Activated CD8-positive, alpha-beta memory T cell treated with anti-CD3 and anti-CD28 coated beads for 1 hour (primary cell): Measurements from ENCODE around the gene SNRPA.
"Not testable (repeated sequence)": the region's sequence is repeated elsewhere in the genome, so short reads cannot be mapped to it uniquely, and the experiment has no call there.

ENCODE experiments used
- DNase-seq, 2 donors: peaks; one replicate each; pipeline ENCODE4 v3.0.0-alpha.2; 2020; ENCODE audit warnings: low read depth in 1 of 2; ENCODE audit errors: extremely low read depth in 1 of 2

Gene SNRPA

GRCh38 chr19:40800339-40800996, 49.5 kb downstream of the SNRPA start:
- no peak for DNase-seq

GRCh38 chr19:40800997-40801377, 50.0 kb downstream of the SNRPA start:
- no peak for DNase-seq

GRCh38 chr19:40801426-40802299, 50.7 kb downstream of the SNRPA start:
- no peak for DNase-seq

DNA sequence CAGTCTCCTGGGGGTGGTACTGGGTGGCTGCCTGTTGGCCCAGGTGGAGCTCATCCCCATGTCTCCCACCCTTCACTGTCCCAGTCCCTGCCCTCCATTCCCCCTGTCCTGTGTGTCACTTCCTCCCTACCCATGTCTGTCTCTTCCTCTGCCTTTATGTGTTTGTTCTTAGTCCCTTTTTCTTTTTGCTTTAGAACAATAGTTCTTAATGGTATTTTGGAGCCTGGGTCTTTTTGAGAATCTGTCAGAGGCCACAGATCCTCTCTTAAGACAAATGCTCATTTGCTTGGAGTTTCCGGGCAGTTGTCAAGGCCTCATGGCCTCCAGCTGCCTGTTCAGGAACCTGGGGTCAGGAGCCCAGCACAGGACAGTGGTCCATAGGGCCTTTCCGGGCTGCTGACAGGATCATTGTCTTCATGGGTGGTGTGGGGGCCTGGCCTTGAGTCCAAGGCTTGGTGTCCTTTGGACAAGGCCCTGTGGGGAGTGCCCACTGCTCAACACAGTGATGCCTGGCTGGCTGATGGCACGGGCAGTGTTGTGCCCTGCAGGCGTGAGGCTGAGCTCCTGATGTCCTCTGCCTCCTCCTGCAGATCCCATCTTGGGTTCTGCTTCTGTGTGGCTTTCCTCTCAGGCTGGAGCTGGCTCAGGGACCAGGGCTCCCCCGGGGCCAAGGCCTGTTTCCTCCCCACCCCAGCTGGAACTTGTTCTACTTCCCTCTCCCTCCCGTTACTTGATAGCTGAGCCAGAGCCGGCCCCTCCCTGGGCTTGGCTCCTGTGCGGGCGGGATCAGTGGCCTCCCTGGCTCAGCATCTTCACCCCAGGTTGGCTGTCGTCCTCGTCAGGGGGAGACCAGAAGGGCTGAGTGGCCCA, 51.5 kb downstream of the SNRPA start:
- no peak for DNase-seq

GRCh38 chr19:40803170-40803856, 52.3 kb downstream of the SNRPA start:
- DNase-seq: no peak

- peak in 1 of 2 donors; percentile 30 for DNase-seq
Observed at GRCh38 chr19:40803857-40804782, 53.1 kb downstream of the SNRPA start.

GRCh38 chr19:40804783-40805242, 53.8 kb downstream of the SNRPA start:
- no peak for DNase-seq

GRCh38 chr19:40805258-40805868, 54.4 kb downstream of the SNRPA start:
- no peak for DNase-seq

GRCh38 chr19:40806423-40807146, 55.6 kb downstream of the SNRPA start:
- peak; percentile 53 to 60 for DNase-seq

DNA sequence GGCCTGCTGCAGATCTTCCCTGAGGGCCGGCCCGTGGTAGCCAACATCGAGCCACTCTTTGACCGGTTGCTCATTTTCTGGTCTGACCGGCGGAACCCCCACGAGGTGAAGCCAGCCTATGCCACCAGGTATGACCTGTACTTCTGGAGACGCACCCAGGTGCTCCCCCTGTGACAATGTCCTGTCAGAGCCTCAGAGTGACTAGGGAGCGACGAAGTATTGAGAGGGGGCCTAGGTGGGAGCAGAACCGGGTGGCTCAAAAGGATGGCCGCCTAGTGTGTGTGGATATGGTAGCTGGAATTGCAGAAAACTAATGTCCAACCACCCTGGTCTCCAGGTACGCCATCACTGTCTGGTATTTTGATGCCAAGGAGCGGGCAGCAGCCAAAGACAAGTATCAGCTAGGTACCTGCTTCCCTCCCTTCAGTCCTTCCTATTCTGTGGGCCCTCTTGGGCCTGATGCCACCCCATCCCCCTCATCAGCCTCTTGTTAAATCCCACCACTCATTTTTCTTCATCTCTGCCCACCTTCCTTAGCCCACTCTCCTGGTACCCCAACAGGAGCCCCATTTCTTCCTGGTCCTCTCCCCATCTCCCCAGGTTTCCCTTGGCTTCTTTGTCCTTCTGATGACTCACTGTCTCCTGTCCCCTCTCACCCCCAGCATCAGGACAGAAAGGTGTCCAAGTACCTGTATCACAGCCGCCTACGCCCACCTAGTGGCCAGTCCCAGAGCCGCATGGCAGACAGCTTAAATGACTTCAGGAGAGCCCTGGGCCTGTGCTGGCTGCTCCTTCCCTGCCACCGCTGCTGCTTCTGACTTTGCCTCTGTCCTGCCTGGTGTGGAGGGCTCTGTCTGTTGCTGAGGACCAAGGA, 56.4 kb downstream of the SNRPA start:
- no peak for DNase-seq

DNA sequence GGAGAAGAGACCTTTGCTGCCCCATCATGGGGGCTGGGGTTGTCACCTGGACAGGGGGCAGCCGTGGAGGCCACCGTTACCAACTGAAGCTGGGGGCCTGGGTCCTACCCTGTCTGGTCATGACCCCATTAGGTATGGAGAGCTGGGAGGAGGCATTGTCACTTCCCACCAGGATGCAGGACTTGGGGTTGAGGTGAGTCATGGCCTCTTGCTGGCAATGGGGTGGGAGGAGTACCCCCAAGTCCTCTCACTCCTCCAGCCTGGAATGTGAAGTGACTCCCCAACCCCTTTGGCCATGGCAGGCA, 57.0 kb downstream of the SNRPA start:
- DNase-seq: no peak

DNA sequence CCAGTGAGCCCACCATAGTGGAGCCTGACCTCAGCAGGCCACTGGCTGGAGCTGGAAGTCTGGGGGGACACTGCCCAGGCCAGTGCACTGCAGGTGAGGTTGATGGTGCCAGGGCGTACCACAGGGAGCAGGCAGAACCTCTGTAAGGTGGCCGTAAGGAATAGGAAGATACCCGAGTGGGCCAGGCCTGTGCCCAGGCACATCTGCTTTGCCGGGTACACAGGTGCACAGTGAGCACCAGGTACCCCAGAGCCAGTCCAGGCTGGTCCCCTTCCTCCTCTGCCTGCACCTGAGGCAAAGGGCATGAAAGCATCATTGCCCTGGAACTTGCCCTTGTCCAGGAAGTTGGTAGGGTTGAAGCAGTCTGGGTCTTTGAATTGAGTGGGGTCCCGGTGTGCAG, 57.5 kb downstream of the SNRPA start:
- DNase-seq: no peak

DNA sequence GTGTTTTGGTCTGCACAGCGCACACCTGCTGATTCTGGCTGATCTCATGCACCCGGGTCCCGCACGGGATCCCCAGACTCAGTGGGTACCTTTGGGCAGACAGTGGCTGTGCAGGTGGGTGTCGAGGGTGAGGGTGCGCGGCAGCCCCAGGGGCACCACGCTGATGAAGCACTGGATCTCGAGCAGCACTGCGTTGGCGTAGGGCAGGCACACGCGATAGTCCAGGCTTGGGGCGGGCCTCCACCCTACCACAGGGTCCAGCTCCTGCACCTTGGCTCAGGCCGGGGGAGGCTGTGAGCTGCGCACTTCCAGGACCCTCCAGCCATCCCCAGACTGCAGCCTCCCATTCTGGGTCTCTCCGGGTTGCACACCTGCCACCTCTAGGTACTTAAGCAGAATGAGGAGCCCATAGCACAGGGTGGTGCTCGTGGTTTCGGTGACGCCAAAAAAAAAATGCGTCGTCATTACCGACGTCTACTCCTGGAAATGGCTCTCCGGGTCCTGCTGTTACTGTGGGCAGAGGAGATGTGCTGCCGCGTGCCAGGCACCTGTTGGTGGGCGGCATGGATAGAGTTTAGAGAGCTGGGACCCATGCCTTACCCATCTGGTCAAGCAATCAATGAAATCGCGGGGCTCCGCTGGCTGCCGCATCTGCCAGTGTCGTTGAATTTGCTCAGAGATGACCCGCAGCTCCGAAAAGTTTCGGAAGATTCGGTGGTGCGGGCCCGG, 58.5 kb downstream of the SNRPA start:
- DNase-seq: no peak

- DNase-seq: no peak
Observed at GRCh38 chr19:40810160-40810559, 59.2 kb downstream of the SNRPA start.

DNA sequence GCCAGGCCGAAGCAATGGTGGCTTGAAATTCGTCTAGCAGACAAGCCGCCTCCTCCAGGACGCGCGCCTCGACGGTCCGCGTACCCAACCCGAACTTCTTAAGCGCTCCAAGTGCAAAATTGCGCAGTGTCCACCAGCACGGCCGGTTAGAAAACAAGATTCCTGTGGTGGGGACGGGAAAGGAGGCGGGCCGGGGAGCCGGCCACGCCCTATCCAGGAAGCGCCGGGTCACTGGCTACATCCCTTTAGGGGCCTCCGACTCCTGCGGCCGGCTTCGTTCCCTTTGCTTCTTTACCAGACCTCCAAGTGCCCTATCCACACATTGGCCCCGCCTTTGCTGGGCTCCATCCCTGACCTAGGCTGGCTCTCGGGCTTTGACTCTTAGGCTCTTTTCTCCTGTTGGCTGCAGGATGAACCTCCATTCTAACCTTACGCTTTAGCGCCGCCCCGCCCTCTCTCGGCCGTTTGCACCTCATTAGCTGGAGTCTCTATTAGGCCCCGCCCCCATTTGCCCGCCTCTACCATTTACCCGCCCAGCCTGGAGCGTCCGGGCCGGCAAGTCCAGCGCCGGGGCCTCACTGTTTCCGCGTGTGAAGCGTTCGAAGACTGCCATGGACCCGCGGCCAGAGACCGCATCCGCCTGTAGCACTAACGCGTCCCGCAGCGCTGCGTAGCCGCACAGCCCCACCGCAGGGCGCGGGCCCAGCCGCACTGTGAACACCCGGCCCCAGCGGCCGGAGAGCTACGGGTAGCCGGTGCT, 59.8 kb downstream of the SNRPA start:
- not testable (repeated sequence) for DNase-seq
